ENCODE results near the gene SESN1.

The SESN1 gene

DNA sequence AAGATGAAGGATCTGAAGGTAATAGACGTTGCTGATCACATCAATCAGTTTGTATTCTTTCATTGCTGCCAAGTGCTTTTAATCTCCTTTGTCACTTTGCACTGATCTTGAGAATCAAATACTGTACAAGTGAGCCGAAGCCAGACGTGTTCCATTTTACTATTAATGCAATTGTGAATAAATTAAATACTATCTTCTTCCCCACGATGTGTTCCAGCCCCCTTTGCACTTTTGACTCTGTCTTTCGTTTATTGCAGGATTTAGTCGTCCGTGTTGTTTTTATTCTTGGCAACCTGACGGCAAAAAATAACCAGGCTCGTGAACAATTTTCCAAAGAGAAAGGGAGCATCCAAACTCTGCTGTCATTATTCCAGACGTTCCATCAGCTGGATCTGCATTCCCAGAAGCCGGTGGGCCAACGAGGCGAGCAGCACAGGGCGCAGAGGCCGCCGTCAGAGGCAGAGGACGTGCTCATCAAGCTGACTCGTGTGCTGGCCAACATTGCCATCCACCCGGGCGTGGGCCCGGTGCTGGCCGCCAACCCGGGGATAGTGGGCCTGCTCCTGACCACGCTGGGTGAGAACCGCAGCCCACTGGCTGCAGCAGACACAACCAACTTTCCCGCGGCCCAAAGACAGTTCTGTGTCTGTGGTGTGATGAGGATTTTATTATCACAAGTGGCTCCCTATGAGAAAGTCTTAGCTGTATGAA is 141.7 kb downstream of the SESN1 start:
- intact Hi-C loops (cut with DNase I; ENCODE audit: low total_unique reads) = no loop called here
- Histone ChIP-seq H3K4me3 (no peak overlapping the region), H3K4me1 (peaks cover 0 to 12% (median 10%) of the 10 kb centered on the region in 4 donors), H3K9me3 (no peaks in the 10 kb centered on the region), H3K36me3 (no peaks in the 10 kb centered on the region), H3K27ac (no peak overlapping the region), H3K27me3 (no peaks in the 10 kb centered on the region)
- no peak for DNase-seq
- no peak for TF ChIP-seq CTCF (IDR thresholded peaks at IDR 0.05)

DNA sequence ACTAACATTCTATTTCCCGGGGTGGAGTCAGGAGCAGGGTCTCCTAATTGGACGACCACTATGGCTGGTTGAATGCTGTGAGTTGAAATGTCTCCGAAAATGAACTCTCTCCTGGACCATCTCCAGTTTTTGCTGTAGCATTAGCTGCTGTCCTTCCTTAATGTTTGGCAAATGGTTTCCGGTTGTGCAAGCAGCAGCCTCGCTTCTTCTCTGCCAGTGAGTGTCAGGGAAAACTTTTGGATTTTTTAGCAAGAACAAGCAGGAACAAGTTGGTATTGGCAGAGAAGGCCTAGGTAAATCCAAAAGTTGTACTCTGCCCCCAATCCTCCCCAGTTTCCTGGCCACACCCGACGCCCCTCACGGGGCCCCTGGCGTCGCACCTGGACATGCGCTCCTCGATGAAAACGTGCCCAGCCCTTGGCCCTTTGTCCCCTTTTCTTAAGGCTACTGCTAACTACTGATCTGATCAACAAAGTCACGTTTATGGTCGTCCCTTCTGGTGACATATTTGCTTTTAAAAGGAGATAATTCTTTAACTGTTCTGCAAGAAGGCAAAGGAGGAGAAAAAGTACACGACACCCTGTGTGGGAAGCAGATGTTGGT is 143.2 kb downstream of the SESN1 start:
- intact Hi-C loops (cut with DNase I; ENCODE audit: low total_unique reads) = no loop called here
- no peak for DNase-seq
- TF ChIP-seq CTCF (IDR thresholded peaks at IDR 0.05) = no peak
- Histone ChIP-seq H3K4me1 (peaks cover 0 to 26% (median 25%) of the 10 kb centered on the region in 4 donors), H3K4me3 (no peak overlapping the region), H3K27me3 (no peaks in the 10 kb centered on the region), H3K27ac (no peak overlapping the region), H3K9me3 (no peaks in the 10 kb centered on the region), H3K36me3 (no peaks in the 10 kb centered on the region)

DNA sequence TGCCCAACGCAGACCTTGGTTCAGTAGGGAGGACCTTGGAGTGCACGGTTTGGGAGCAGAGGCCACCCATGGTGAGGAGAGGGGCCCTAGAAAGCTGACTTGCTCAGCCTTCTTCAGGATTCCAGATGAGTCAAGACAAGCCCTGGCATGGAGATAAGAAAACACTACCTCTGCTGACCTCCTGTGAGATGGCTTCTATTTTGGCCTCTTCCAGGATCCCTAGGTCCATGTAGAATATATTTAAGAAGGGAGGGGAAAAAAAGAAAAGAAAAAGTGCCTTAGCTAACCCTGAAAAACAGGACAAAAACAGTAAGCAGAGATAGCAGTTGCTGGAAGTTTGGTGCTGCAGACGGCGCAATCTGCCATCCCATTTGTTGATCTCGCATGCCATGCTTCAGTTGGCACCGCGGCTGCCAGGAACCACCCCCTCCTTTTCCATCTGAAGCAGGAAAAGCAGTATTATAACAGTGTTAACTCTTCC is 146.4 kb downstream of the SESN1 start:
- Histone ChIP-seq H3K27ac (peak overlapping the region; percentile 81 to 84), H3K4me3 (no peak overlapping the region), H3K9me3 (no peaks in the 10 kb centered on the region), H3K4me1 (peaks cover 0 to 59% (median 45%) of the 10 kb centered on the region in 4 donors), H3K27me3 (no peaks in the 10 kb centered on the region), H3K36me3 (no peaks in the 10 kb centered on the region)
- TF ChIP-seq CTCF (IDR thresholded peaks at IDR 0.05) = no peak
- DNase-seq = peak; percentile 46 to 76
- intact Hi-C loops (cut with DNase I; ENCODE audit: low total_unique reads) = loop anchor here (5.0 kb wide), 1 partner anchor 59 kb away; no protein-coding TSS in a partner anchor

- peak in 1 of 2 donors; percentile 66 for DNase-seq
- no peaks in the 10 kb centered on the region for H3K9me3 ChIP-seq
- no peak for TF ChIP-seq CTCF (IDR thresholded peaks at IDR 0.05)
- no peaks in the 10 kb centered on the region for H3K36me3 ChIP-seq
- H3K4me1 ChIP-seq = peaks cover 0 to 59% (median 45%) of the 10 kb centered on the region in 4 donors
- peak overlapping the region in 1 of 2 donors; percentile 6 for H3K4me3 ChIP-seq
- no peaks in the 10 kb centered on the region for H3K27me3 ChIP-seq
- H3K27ac ChIP-seq = peak overlapping the region; percentile 81 to 84
- intact Hi-C loops (cut with DNase I; ENCODE audit: low total_unique reads) = loop anchor here (5.0 kb wide), 1 partner anchor 60 kb away; no protein-coding TSS in a partner anchor
These were observed 147.4 kb downstream of the SESN1 start for GRCh38 chr6:108947114-108947854.

DNA sequence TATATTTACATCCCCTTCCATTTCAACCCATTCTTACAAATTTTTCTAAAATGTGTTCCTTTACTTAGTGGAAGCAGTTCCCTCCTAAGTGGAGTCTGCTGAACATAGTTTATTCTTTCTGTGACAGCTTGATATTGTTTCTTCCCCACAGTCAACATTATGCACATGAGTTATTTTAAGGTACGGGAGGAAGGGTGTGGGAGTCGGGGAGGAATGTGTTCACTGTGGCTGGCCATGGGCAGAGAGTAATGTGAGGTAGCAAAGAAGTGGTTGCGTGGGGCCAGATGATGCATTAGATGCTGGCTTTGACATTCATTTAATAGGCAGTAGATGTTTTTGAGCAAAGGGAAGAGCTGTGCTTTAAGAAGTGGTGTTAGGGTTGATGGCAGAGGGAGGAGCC is 148.0 kb downstream of the SESN1 start:
- Histone ChIP-seq H3K4me1 (peaks cover 0 to 59% (median 45%) of the 10 kb centered on the region in 4 donors), H3K27ac (peak overlapping the region; percentile 81 to 84), H3K36me3 (no peaks in the 10 kb centered on the region), H3K9me3 (no peaks in the 10 kb centered on the region), H3K27me3 (no peaks in the 10 kb centered on the region), H3K4me3 (peak overlapping the region in 1 of 2 donors; percentile 6)
- intact Hi-C loops (cut with DNase I; ENCODE audit: low total_unique reads) = loop anchor here (5.0 kb wide), 1 partner anchor 61 kb away; no protein-coding TSS in a partner anchor
- DNase-seq = no peak
- no peak for TF ChIP-seq CTCF (IDR thresholded peaks at IDR 0.05)
